ENCODE measurements around the gene GRN. TPM values are rescaled to one million over a fixed set of nuclear protein-coding genes. Genes with fewer than 3 reads are reported as not detected.
"Not testable (repeated sequence)": the region's sequence is repeated elsewhere in the genome, so short reads cannot be mapped to it uniquely, and the experiment has no call there.

GRN gene
- total RNA-seq, 4 donors from 2014 or later = 159 to 223 (median 188) TPM

DNA sequence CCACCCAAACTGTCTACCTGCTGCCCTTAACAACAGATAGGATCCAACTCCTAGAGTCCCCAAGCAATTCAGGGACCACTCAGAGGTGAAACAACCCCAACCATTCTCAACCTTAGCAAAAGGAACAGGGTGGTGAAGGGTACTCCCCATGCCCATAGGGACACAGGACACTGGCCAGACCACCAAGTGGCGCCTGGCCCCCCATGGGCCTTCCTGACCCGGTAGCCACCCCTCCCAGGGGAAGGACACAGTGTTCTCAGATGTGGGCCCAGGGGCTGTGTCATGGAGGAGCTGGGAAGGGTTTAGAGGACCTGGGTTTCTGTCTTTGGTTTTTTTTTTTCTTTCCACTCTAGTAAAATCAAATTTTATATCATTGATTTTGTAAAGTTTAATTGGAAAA is 10.8 kb upstream of the GRN start:
- Histone ChIP-seq H3K27me3 (peaks cover 0 to 9% of the 10 kb centered on the region in 2 donors), H3K4me1 (peaks cover 0 to 8% (median 0%) of the 10 kb centered on the region in 4 donors), H3K27ac (no peak overlapping the region), H3K9me3 (no peaks in the 10 kb centered on the region), H3K4me3 (no peak overlapping the region), H3K36me3 (no peaks in the 10 kb centered on the region)
- DNase-seq (ENCODE audit: low spot score in 2 of 2) = no peak
- WGBS, 2 donors = 30 to 56% methylated on average over 2 of the region's 2 CpGs
- TF ChIP-seq POLR2A (IDR thresholded peaks at IDR 0.05) (no peak), EP300 (IDR thresholded peaks at IDR 0.05) (no peak)
- TF ChIP-seq, protein P1, sequence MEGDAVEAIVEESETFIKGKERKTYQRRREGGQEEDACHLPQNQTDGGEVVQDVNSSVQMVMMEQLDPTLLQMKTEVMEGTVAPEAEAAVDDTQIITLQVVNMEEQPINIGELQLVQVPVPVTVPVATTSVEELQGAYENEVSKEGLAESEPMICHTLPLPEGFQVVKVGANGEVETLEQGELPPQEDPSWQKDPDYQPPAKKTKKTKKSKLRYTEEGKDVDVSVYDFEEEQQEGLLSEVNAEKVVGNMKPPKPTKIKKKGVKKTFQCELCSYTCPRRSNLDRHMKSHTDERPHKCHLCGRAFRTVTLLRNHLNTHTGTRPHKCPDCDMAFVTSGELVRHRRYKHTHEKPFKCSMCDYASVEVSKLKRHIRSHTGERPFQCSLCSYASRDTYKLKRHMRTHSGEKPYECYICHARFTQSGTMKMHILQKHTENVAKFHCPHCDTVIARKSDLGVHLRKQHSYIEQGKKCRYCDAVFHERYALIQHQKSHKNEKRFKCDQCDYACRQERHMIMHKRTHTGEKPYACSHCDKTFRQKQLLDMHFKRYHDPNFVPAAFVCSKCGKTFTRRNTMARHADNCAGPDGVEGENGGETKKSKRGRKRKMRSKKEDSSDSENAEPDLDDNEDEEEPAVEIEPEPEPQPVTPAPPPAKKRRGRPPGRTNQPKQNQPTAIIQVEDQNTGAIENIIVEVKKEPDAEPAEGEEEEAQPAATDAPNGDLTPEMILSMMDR (IDR thresholded peaks at IDR 0.05) = no peak

DNA sequence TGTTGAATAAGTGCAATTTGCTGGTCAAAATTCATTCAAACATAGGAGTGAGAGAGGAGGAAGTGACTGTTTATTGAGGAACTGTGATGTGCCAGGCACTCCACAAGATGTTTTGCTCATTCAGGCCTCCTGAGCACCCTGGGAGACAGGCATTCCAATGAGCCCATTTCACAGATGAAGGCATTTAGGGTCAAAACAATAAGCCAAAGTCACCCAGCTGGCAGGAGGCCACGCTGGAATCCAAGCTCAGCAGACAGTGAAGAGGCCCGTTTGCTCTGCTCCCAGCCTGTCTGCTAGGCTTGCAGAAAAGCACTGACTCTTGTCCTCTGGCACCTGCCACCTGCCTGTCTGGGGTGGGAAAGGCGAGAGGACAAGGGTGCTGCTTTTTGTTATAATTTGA is 10.4 kb upstream of the GRN start:
- H3K4me1 ChIP-seq = peaks cover 0 to 8% (median 0%) of the 10 kb centered on the region in 4 donors
- WGBS, 2 donors = 38 to 60% methylated on average over 2 to 3 of the region's 3 CpGs

DNA sequence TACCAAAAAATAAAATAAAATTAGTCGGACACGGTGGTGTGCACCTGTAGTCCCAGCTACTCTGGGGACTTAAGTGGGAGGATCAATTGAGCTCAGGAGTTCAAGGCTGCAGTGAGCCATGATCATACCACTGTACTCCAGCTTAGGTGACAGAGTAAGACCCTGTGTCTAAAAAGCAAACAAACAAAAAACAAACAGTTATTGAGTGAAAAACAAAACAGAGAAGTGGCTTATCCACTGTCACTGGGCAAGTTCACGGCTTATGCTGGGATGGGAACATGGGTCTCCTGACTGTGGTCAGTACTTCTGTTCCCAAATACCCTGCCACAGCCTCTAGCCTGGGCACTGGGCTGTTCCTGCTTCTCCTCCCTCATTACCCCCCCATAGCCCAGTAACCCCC is 9.5 kb upstream of the GRN start:
- DNase-seq (ENCODE audit: low spot score in 2 of 2) = no peak
- TF ChIP-seq EP300 (IDR thresholded peaks at IDR 0.05) = no peak
- no peak for TF ChIP-seq POLR2A (IDR thresholded peaks at IDR 0.05)
- TF ChIP-seq, protein P1 (IDR thresholded peaks at IDR 0.05) = no peak
- Histone ChIP-seq H3K4me1 (peaks cover 0 to 8% (median 0%) of the 10 kb centered on the region in 4 donors), H3K9me3 (no peaks in the 10 kb centered on the region), H3K36me3 (no peaks in the 10 kb centered on the region), H3K27ac (no peak overlapping the region), H3K4me3 (no peak overlapping the region), H3K27me3 (peaks cover 0 to 9% of the 10 kb centered on the region in 2 donors)
- WGBS, 2 donors = 59 to 72% methylated on average over 3 of the region's 3 CpGs

More for the DNA sequence above, 10.4 kb upstream of the GRN start:
- Histone ChIP-seq H3K27me3 (peaks cover 0 to 9% of the 10 kb centered on the region in 2 donors), H3K4me3 (no peak overlapping the region), H3K36me3 (no peaks in the 10 kb centered on the region), H3K9me3 (no peaks in the 10 kb centered on the region), H3K27ac (no peak overlapping the region)
- no peak for TF ChIP-seq POLR2A (IDR thresholded peaks at IDR 0.05)
- no peak for TF ChIP-seq EP300 (IDR thresholded peaks at IDR 0.05)
- TF ChIP-seq, protein P1 (IDR thresholded peaks at IDR 0.05) = no peak
- DNase-seq (ENCODE audit: low spot score in 2 of 2) = no peak

DNA sequence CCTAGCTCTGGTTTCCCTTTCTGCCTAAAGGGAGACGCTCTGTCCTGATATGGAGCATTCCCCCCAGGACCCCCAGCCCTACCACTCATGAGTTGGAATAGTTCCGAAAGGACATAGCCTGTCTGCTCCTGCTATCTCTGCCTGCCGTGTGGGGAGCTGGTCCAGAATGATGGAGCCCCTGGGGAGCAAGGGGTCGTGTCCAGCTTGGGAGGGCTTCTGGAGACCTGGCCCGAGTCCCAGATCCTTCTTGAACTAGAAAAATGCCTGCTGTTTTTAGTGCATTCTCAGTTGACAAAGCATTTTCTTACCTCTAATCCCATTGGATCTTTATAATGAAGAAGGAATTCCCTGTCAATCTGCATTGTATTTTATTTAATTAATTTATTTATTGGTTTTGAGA is 9.1 kb upstream of the GRN start:
- DNase-seq (ENCODE audit: low spot score in 2 of 2) = no peak
- H3K27ac ChIP-seq = no peak overlapping the region
- H3K27me3 ChIP-seq = peaks cover 0 to 9% of the 10 kb centered on the region in 2 donors
- H3K4me1 ChIP-seq = peaks cover 0 to 6% (median 0%) of the 10 kb centered on the region in 4 donors
- H3K36me3 ChIP-seq = no peaks in the 10 kb centered on the region
- TF ChIP-seq EP300 (IDR thresholded peaks at IDR 0.05) (no peak), POLR2A (IDR thresholded peaks at IDR 0.05) (no peak)
- TF ChIP-seq, protein P1 (IDR thresholded peaks at IDR 0.05) = no peak
- no peak overlapping the region for H3K4me3 ChIP-seq
- H3K9me3 ChIP-seq = no peaks in the 10 kb centered on the region
- 28 to 30% methylated on average over 5 of the region's 5 CpGs for WGBS, 2 donors

- DNase-seq (ENCODE audit: low spot score in 2 of 2) = no peak
- no peak for TF ChIP-seq EP300 (IDR thresholded peaks at IDR 0.05)
- no peak for TF ChIP-seq POLR2A (IDR thresholded peaks at IDR 0.05)
- TF ChIP-seq, protein P1 (IDR thresholded peaks at IDR 0.05) = no peak
- H3K27ac ChIP-seq = no peak overlapping the region
- H3K36me3 ChIP-seq = no peaks in the 10 kb centered on the region
- peaks cover 0 to 9% of the 10 kb centered on the region in 2 donors for H3K27me3 ChIP-seq
- 56 to 61% methylated on average over 6 of the region's 6 CpGs for WGBS, 2 donors
- H3K4me1 ChIP-seq = no peaks in the 10 kb centered on the region
- no peaks in the 10 kb centered on the region for H3K9me3 ChIP-seq
- H3K4me3 ChIP-seq = no peak overlapping the region
These were observed 6.4 kb upstream of the GRN start for GRCh38 chr17:44338702-44339101.

- not testable (repeated sequence) for H3K27me3 ChIP-seq
- 73 to 75% methylated on average over 5 of the region's 5 CpGs for WGBS, 2 donors
These were observed 4.5 kb upstream of the GRN start for GRCh38 chr17:44340553-44340952.

More at GRCh38 chr17:44340553-44340952, 4.5 kb upstream of the GRN start:
- not testable (repeated sequence) for H3K4me1 ChIP-seq; H3K4me3 ChIP-seq; DNase-seq (ENCODE audit: low spot score in 2 of 2); H3K9me3 ChIP-seq; H3K36me3 ChIP-seq; H3K27ac ChIP-seq
